Measurements from ENCODE around the gene FBXO2.

DNA sequence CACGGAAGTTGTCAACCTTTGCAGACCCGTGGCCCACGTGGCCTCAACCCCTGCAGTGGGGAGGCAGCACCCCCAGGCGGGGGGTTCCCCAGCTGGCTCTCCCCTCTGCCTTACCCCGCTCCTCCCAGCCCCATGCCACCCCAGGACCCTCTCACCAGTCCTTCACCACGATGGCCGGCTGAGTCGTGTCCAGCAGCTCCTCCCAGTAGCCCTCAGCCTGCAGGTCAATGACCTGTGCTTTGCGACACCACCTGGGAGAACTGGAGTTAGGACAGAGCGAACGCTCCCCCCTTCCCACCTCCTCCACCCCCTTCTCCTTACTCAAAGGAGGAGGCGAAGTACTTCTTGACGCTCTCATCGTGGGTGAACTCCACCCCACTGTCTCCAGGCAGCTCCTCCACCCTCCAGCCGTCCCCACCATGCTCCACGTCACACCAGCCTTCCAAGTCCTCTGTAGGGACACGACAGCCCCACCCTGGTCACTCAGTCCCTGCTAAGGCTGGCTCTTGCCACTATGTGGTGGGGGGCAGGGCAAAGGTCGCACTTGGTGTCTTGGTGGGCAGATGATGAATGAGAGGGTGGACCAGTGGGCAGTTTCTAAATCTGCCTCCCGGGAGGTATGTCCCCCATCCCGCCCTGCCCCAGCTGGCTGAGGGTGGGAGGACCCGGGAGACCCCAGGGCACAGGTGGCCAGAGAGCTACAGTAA lies 4.5 kb downstream of the FBXO2 start:
- TF ChIP-seq, protein P1, sequence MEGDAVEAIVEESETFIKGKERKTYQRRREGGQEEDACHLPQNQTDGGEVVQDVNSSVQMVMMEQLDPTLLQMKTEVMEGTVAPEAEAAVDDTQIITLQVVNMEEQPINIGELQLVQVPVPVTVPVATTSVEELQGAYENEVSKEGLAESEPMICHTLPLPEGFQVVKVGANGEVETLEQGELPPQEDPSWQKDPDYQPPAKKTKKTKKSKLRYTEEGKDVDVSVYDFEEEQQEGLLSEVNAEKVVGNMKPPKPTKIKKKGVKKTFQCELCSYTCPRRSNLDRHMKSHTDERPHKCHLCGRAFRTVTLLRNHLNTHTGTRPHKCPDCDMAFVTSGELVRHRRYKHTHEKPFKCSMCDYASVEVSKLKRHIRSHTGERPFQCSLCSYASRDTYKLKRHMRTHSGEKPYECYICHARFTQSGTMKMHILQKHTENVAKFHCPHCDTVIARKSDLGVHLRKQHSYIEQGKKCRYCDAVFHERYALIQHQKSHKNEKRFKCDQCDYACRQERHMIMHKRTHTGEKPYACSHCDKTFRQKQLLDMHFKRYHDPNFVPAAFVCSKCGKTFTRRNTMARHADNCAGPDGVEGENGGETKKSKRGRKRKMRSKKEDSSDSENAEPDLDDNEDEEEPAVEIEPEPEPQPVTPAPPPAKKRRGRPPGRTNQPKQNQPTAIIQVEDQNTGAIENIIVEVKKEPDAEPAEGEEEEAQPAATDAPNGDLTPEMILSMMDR (IDR thresholded peaks at IDR 0.05): no peak
- TF ChIP-seq, protein P2, sequence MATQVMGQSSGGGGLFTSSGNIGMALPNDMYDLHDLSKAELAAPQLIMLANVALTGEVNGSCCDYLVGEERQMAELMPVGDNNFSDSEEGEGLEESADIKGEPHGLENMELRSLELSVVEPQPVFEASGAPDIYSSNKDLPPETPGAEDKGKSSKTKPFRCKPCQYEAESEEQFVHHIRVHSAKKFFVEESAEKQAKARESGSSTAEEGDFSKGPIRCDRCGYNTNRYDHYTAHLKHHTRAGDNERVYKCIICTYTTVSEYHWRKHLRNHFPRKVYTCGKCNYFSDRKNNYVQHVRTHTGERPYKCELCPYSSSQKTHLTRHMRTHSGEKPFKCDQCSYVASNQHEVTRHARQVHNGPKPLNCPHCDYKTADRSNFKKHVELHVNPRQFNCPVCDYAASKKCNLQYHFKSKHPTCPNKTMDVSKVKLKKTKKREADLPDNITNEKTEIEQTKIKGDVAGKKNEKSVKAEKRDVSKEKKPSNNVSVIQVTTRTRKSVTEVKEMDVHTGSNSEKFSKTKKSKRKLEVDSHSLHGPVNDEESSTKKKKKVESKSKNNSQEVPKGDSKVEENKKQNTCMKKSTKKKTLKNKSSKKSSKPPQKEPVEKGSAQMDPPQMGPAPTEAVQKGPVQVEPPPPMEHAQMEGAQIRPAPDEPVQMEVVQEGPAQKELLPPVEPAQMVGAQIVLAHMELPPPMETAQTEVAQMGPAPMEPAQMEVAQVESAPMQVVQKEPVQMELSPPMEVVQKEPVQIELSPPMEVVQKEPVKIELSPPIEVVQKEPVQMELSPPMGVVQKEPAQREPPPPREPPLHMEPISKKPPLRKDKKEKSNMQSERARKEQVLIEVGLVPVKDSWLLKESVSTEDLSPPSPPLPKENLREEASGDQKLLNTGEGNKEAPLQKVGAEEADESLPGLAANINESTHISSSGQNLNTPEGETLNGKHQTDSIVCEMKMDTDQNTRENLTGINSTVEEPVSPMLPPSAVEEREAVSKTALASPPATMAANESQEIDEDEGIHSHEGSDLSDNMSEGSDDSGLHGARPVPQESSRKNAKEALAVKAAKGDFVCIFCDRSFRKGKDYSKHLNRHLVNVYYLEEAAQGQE (IDR thresholded peaks at IDR 0.05; ENCODE audit: insufficient read depth in 1 of 2, low read depth in 2 of 2, low read length in 1 of 2): no peak
